ENCODE data around the gene ASB13.

Gene ASB13

GRCh38 chr10:5666008-5666840 is at the start of gene ASB13:
TSS of gene ASB13 (minus strand) at chr10:5666595. CDS start at chr10:5666551, 44 bp downstream.
- peak; percentile 26 for DNase-seq

GRCh38 chr10:5711642-5712041 is 45.2 kb upstream of the ASB13 start:
- no peak for DNase-seq

GRCh38 chr10:5710859-5711258 is 44.5 kb upstream of the ASB13 start:
- no peak for DNase-seq

- DNase-seq: no peak
Measured at GRCh38 chr10:5709865-5710264, 43.5 kb upstream of the ASB13 start.

- DNase-seq: no peak
Measured at GRCh38 chr10:5708356-5708755, 42.0 kb upstream of the ASB13 start.

- DNase-seq: no peak
Measured at GRCh38 chr10:5698062-5698461, 31.7 kb upstream of the ASB13 start.

GRCh38 chr10:5697342-5697741 is 30.9 kb upstream of the ASB13 start:
- no peak for DNase-seq

- no peak for DNase-seq
Measured at GRCh38 chr10:5694573-5694972, 28.2 kb upstream of the ASB13 start.

GRCh38 chr10:5692461-5693358 is 26.3 kb upstream of the ASB13 start:
- DNase-seq: peak; percentile 21

GRCh38 chr10:5691786-5692185 is 25.4 kb upstream of the ASB13 start:
- no peak for DNase-seq

GRCh38 chr10:5688587-5688986 is 22.2 kb upstream of the ASB13 start:
- DNase-seq: no peak

- no peak for DNase-seq
Measured at GRCh38 chr10:5685764-5686240, 19.4 kb upstream of the ASB13 start.

GRCh38 chr10:5684971-5685763 is 18.8 kb upstream of the ASB13 start:
- peak; percentile 48 for DNase-seq

GRCh38 chr10:5684318-5684970 is 18.0 kb upstream of the ASB13 start, which contains the start of gene TASOR2:
TSS of gene TASOR2 (plus strand) at chr10:5684838. CDS start at chr10:5720643, 35,805 bp downstream.
- peak; percentile 98 for DNase-seq

GRCh38 chr10:5683065-5683464 is 16.7 kb upstream of the ASB13 start:
- DNase-seq: no peak

- no peak for DNase-seq
Measured at GRCh38 chr10:5681930-5682329, 15.5 kb upstream of the ASB13 start.

GRCh38 chr10:5679606-5680005 is 13.2 kb upstream of the ASB13 start:
- DNase-seq: no peak

- no peak for DNase-seq
Measured at GRCh38 chr10:5679037-5679435, 12.6 kb upstream of the ASB13 start.

GRCh38 chr10:5678397-5679036 is 12.1 kb upstream of the ASB13 start:
- DNase-seq: no peak

- no peak for DNase-seq
Measured at GRCh38 chr10:5670662-5671375, 4.4 kb upstream of the ASB13 start.

GRCh38 chr10:5669604-5670003 is 3.2 kb upstream of the ASB13 start:
- no peak for DNase-seq
